Measurements from ENCODE around the gene RHOV. TPM values are rescaled to one million over a fixed set of nuclear protein-coding genes. Genes with fewer than 3 reads are reported as not detected.

The RHOV gene
- total RNA-seq, 2 donors from 2014 or later: 5.9 to 11.7 TPM

- Histone ChIP-seq H3K27ac (no peak overlapping the region), H3K4me1 (replicated peaks) (no peaks in the 10 kb centered on the region), H3K36me3 (no peaks in the 10 kb centered on the region), H3K9me3 (no peaks in the 10 kb centered on the region), H3K4me3 (no peak overlapping the region), H3K27me3 (replicated peaks; ENCODE audit: insufficient read depth) (no peaks in the 10 kb centered on the region)
- WGBS: 63% methylated on average over 7 of the region's 7 CpGs
- TF ChIP-seq CTCF (IDR thresholded peaks at IDR 0.05) (no peak), POLR2A (IDR thresholded peaks at IDR 0.05) (no peak), POLR2AphosphoS5 (IDR thresholded peaks at IDR 0.05) (no peak)
- DNase-seq (ENCODE audit: low spot score): no peak
- intact Hi-C loops (cut with DNase I): no loop called here
These were observed 44.9 kb downstream of the RHOV start for GRCh38 chr15:40829115-40829514.

GRCh38 chr15:40828447-40829036 lies 45.5 kb downstream of the RHOV start, which contains the start of gene PPP1R14D:
TSS of gene PPP1R14D (minus strand) at chr15:40828708. CDS start at chr15:40828641, 67 bp downstream.
- TF ChIP-seq POLR2A (IDR thresholded peaks at IDR 0.05) (no peak), POLR2AphosphoS5 (IDR thresholded peaks at IDR 0.05) (no peak), CTCF (IDR thresholded peaks at IDR 0.05) (no peak)
- Histone ChIP-seq H3K4me1 (replicated peaks) (no peaks in the 10 kb centered on the region), H3K4me3 (no peak within 1 kb of the TSS), H3K27me3 (replicated peaks; ENCODE audit: insufficient read depth) (no peaks in the 10 kb centered on the region), H3K36me3 (no peaks in the 10 kb centered on the region), H3K9me3 (no peaks in the 10 kb centered on the region), H3K27ac (no peak within 1 kb of the TSS)
- no peak for DNase-seq (ENCODE audit: low spot score)
- intact Hi-C loops (cut with DNase I): no loop called here
- 92% methylated on average over 6 of the region's 6 CpGs for WGBS

- H3K36me3 ChIP-seq: no peaks in the 10 kb centered on the region
- no peaks in the 10 kb centered on the region for H3K9me3 ChIP-seq
- no peaks in the 10 kb centered on the region for H3K4me1 ChIP-seq (replicated peaks)
- H3K27ac ChIP-seq: no peak overlapping the region
- DNase-seq (ENCODE audit: low spot score): no peak
- no peaks in the 10 kb centered on the region for H3K27me3 ChIP-seq (replicated peaks; ENCODE audit: insufficient read depth)
- intact Hi-C loops (cut with DNase I): no loop called here
- 82% methylated on average over 4 of the region's 4 CpGs for WGBS
- TF ChIP-seq CTCF (IDR thresholded peaks at IDR 0.05) (no peak), POLR2A (IDR thresholded peaks at IDR 0.05) (no peak), POLR2AphosphoS5 (IDR thresholded peaks at IDR 0.05) (no peak)
- no peak overlapping the region for H3K4me3 ChIP-seq
These were observed 47.5 kb downstream of the RHOV start for GRCh38 chr15:40826423-40827075.

- Histone ChIP-seq H3K27me3 (replicated peaks; ENCODE audit: insufficient read depth) (no peaks in the 10 kb centered on the region), H3K4me3 (no peak overlapping the region), H3K27ac (no peak overlapping the region), H3K9me3 (no peaks in the 10 kb centered on the region), H3K4me1 (replicated peaks) (no peaks in the 10 kb centered on the region), H3K36me3 (no peaks in the 10 kb centered on the region)
- DNase-seq (ENCODE audit: low spot score): no peak
- WGBS: 47% methylated on average over 5 of the region's 5 CpGs
- intact Hi-C loops (cut with DNase I): no loop called here
- TF ChIP-seq POLR2A (IDR thresholded peaks at IDR 0.05): no peak
- no peak for TF ChIP-seq POLR2AphosphoS5 (IDR thresholded peaks at IDR 0.05)
- no peak for TF ChIP-seq CTCF (IDR thresholded peaks at IDR 0.05)
These were observed 48.2 kb downstream of the RHOV start for GRCh38 chr15:40825661-40826422.

All from prostate gland (tissue), 2 donors.